HepG2 (cell line): ENCODE data around the gene NPTXR. TPM values are rescaled to one million over a fixed set of nuclear protein-coding genes. Genes with fewer than 3 reads are reported as not detected.

ENCODE experiments used
- ATAC-seq: fragments of 200-7000 bp; cut with Tn5 transposase; 3 replicates; pipeline ENCODE4 v1.9.1; 2020; ENCODE audit warnings: mild to moderate bottlenecking, moderate library complexity
- BruUV-seq: library from RNA; stranded (reverse); fragments of 400-500 nt; replicated peaks from 2 replicates; lab custom pipeline; 2021; lab: Mats Ljungman, UMichigan
- CTCF ChIA-PET: fragments of 300-600 bp; formaldehyde crosslinking; extraction: SDS; loops from one replicate; lab custom pipeline; 2021; ENCODE audit warnings: low total read pairs, inconsistent platforms, low intra/inter-chr PET ratio; lab: Yijun Ruan, JAX
- POLR2A ChIA-PET: fragments of 350-600 bp; sonication (Branson Sonifier 250); formaldehyde crosslinking; loops from one replicate; lab custom pipeline; 2020; ENCODE audit warnings: antibody characterized with exemption, inconsistent platforms; lab: Yijun Ruan, JAX
- DNase-seq: peaks from one replicate; pipeline ENCODE4 v3.0.0-alpha.2; 2015; ENCODE audit warnings: low spot score
- FAIRE-seq: peaks from 3 replicates; lab custom pipeline; 2011; peaks lifted over from hg19 to GRCh38; lab: Jason Lieb, UNC
- H2AFZ ChIP-seq: one replicate; pipeline ENCODE4 v1.6.1; 2011; ENCODE audit warnings: low read length, inconsistent platforms
- H3K27ac ChIP-seq: fragments of 300-600 bp; 3 replicates; pipeline ENCODE4 v1.8.0; 2011; ENCODE audit warnings: mixed run types, mild to moderate bottlenecking, mixed read lengths, low read length, inconsistent platforms; ENCODE audit not compliant: insufficient read depth; ENCODE audit errors: extremely low read length
- H3K27me3 ChIP-seq, 2 experiments: fragments of 200-600 bp in 1 of 2; 2 replicates in 1 of 2; 3 replicates in 1 of 2; pipeline versions ENCODE4 v1.6.0 to v1.8.0; 2011; ENCODE audit warnings: low read length in 2 of 2, mild to moderate bottlenecking in 2 of 2, moderate library complexity in 2 of 2, inconsistent platforms in 1 of 2; ENCODE audit not compliant: insufficient read depth in 2 of 2, control insufficient read depth in 1 of 2
- H3K36me3 ChIP-seq, 2 experiments: fragments of 200-600 bp in 1 of 2; replicated peaks in 1 of 2; 2 replicates in 1 of 2; 3 replicates in 1 of 2; pipeline versions ENCODE4 v1.5.1 to v1.8.0; 2011; ENCODE audit warnings: low read length in 2 of 2, inconsistent platforms in 1 of 2; ENCODE audit not compliant: insufficient read depth in 2 of 2, control insufficient read depth in 1 of 2
- H3K4me1 ChIP-seq: 2 replicates; pipeline ENCODE4 v1.5.1; 2012; ENCODE audit warnings: low read length, inconsistent platforms; ENCODE audit not compliant: insufficient read depth
- H3K4me2 ChIP-seq: 2 replicates; pipeline ENCODE4 v1.6.0; 2011; ENCODE audit warnings: low read depth, low read length, inconsistent platforms
- H3K4me3 ChIP-seq, 3 experiments: fragments of 200-600 bp in 1 of 3; sonication (generic), shearing (Covaris generic) in 1 of 3; replicated peaks in 1 of 3; 2 replicates each; pipeline ENCODE4 v1.5.1; 2011 to 2016; ENCODE audit warnings: low read length in 3 of 3, inconsistent platforms in 2 of 3, low read depth in 2 of 3, mild to moderate bottlenecking in 2 of 3, control low read depth in 1 of 3, mixed read lengths in 1 of 3; ENCODE audit not compliant: insufficient read depth in 1 of 3
- H3K79me2 ChIP-seq: one replicate; pipeline ENCODE4 v1.6.1; 2011; ENCODE audit warnings: low read length, inconsistent platforms; ENCODE audit not compliant: insufficient read depth
- H3K9ac ChIP-seq: 2 replicates; pipeline ENCODE4 v1.6.0; 2011; ENCODE audit warnings: mild to moderate bottlenecking, low read depth, low read length, inconsistent platforms; ENCODE audit not compliant: insufficient read depth
- H3K9me3 ChIP-seq: 2 replicates; pipeline ENCODE4 v1.5.1; 2012; ENCODE audit warnings: mild to moderate bottlenecking, low read length
- H4K20me1 ChIP-seq: 2 replicates; pipeline ENCODE4 v1.6.0; 2011; ENCODE audit warnings: inconsistent platforms, mild to moderate bottlenecking, low read length, moderate library complexity; ENCODE audit not compliant: insufficient read depth
- ARNTL ChIP-seq: sonication (generic); formaldehyde crosslinking; IDR thresholded peaks from 2 replicates; pipeline ENCODE4 v1.4.0; 2020; ENCODE audit warnings: mild to moderate bottlenecking, missing genetic modification reagents
- CHD2 ChIP-seq: IDR thresholded peaks from 2 replicates; pipeline ENCODE4 v1.6.1; 2011; ENCODE audit warnings: low read depth, low read length, improper control_type of control experiment
- MAFF ChIP-seq: IDR thresholded peaks from 2 replicates; pipeline ENCODE4 v1.6.1; 2011; ENCODE audit warnings: low read depth, low read length, improper control_type of control experiment
- MAFK ChIP-seq, 2 experiments: IDR thresholded peaks in 1 of 2; conservative IDR thresholded peaks in 1 of 2; 2 replicates each; pipeline ENCODE4 v1.6.1; 2011; ENCODE audit warnings: improper control_type of control experiment in 2 of 2, low read length in 2 of 2
- PLSCR1 ChIP-seq: sonication (generic); formaldehyde crosslinking; IDR thresholded peaks from 2 replicates; pipeline ENCODE4 v1.5.0; 2020; ENCODE audit warnings: missing genetic modification reagents, mild to moderate bottlenecking, borderline replicate concordance
- RBM39 ChIP-seq: fragments of 200-400 bp; formaldehyde crosslinking; IDR thresholded peaks from one replicate; pipeline ENCODE4 v1.6.1; 2018; ENCODE audit warnings: antibody characterized with exemption, mild to moderate bottlenecking, low read depth, low read length; ENCODE audit not compliant: poor library complexity, severe bottlenecking
- ZFP91 ChIP-seq: sonication (generic); formaldehyde crosslinking; IDR thresholded peaks from 2 replicates; pipeline ENCODE4 v1.9.0; 2022; ENCODE audit warnings: missing genetic modification reagents, mild to moderate bottlenecking, borderline replicate concordance
- ZKSCAN1 ChIP-seq: fragments of 150-350 bp; IDR thresholded peaks from 2 replicates; pipeline ENCODE4 v1.6.1; 2014; ENCODE audit warnings: low read length
- ZNF12 ChIP-seq: sonication (generic); formaldehyde crosslinking; IDR thresholded peaks from 2 replicates; pipeline ENCODE4 v1.5.0; 2020; ENCODE audit warnings: missing genetic modification reagents
- ZNF784 ChIP-seq: sonication (generic); formaldehyde crosslinking; IDR thresholded peaks from 2 replicates; pipeline ENCODE4 v1.5.1; 2020; ENCODE audit warnings: missing genetic modification reagents, mild to moderate bottlenecking, borderline replicate concordance
- WGBS: methylation state at CpG from one replicate; pipeline ENCODE4 v1.1.6; 2017; ENCODE audit warnings: low lambda C conversion rate; 5-methylcytosine and 5-hydroxymethylcytosine counted together
- in situ Hi-C: cut with HindIII; loops from 2 replicates; pipeline ENCODE4 v1.10.0; 2017; ENCODE audit warnings: low pct_unique_long_range_greater_than_20kb; ENCODE audit not compliant: extremely low pct_ligation_motif_present
- intact Hi-C: fragments of 100-400 bp; cut with micrococcal nuclease; formaldehyde crosslinking; loops from one replicate; pipeline ENCODE4 v1.10.0; 2022; ENCODE audit not compliant: unreplicated experiment
- polyA plus RNA-seq, 8 experiments: library from polyadenylated mRNA; depleted of rRNA in 3 of 8; stranded (reverse) in 7 of 8; unstranded in 1 of 8; fragments of >200 nt; fragmentation: Illumina TruSeq in 4 of 8; extraction: Trizol in 4 of 8; gene quantifications; 2 replicates each; pipeline versions ENCODE4 v1.2.1 to v1.2.3, GENCODE V29; 2011 to 2016; ENCODE audit warnings: low read depth in 4 of 8, missing spikeins in 1 of 8, mixed read lengths in 1 of 8; ENCODE audit not compliant: insufficient read depth in 1 of 8
- total RNA-seq, 5 experiments: library from RNA; depleted of rRNA; stranded (reverse); fragments of >200 nt; fragmentation: Illumina TruSeq; extraction: Trizol; gene quantifications; 2 replicates each; pipeline ENCODE4 v1.2.3, GENCODE V29; 2016; ENCODE audit warnings: low read depth in 1 of 5

The NPTXR gene
- total and polyA plus RNA-seq, 2 of the 13 experiments (the other 11 are each of a cell fraction or from before 2014, with no cell fraction given): 2.6 to 4.8 TPM

GRCh38 chr22:38869663-38870062 is 25.8 kb upstream of the NPTXR start:
- CTCF ChIA-PET: interaction anchor here (1.1 to 2.2 kb wide), 7 partner anchors 101 to 253 kb away, joined by 3 to 23 read pairs (median 6); partner anchors contain the start of gene APOBEC3B
- TF ChIP-seq MAFK (conservative IDR thresholded peaks at IDR 0.05 in 1 of 2, IDR thresholded peaks at IDR 0.05 in 1 of 2; ENCODE audit: low read length in 2 of 2) (peak; percentile 58 to 85), MAFF (peak; percentile 66), RBM39 (no peak), ZNF784 (CRISPR knock-in tag) (no peak)
- in situ Hi-C loops: loop anchor here (5.0 to 10.0 kb wide), 2 partner anchors 133 to 255 kb away; no protein-coding TSS in a partner anchor
- Histone ChIP-seq H3K4me1 (peaks cover 20% of the 10 kb centered on the region), H3K79me2 (no peaks in the 10 kb centered on the region), H3K27me3 (peaks cover 2 to 21% of the 10 kb centered on the region in 2 experiments; a peak in 4 of 5 replicates), H3K4me3 (no peak overlapping the region), H3K36me3 (no peaks in the 10 kb centered on the region; a peak in 1 of 5 replicates), H3K9ac (no peak overlapping the region), H2AFZ (no peak overlapping the region), H4K20me1 (peaks cover 3% of the 10 kb centered on the region; the same call in 1 of the 2 replicates), H3K27ac (no peak overlapping the region), H3K4me2 (no peak overlapping the region), H3K9me3 (no peaks in the 10 kb centered on the region)
- intact Hi-C loops: loop anchor here (2.0 kb wide), 1 partner anchor 55 kb away; no protein-coding TSS in a partner anchor
- POLR2A ChIA-PET: interaction anchor here (1.0 to 1.1 kb wide), 2 partner anchors 55 to 151 kb away, joined by 3 to 5 read pairs; partner anchors contain the start of gene APOBEC3D
- TSS peak; percentile 47 for BruUV-seq
- no peak for ATAC-seq
- no peak for FAIRE-seq
- WGBS: 89% methylated on average over 1 of the region's 3 CpGs
- no peak for DNase-seq

- ChIA-PET POLR2A (no interaction called here), CTCF (interaction anchor here (0.7 to 1.4 kb wide), 4 partner anchors 100 to 136 kb away, joined by 3 to 13 read pairs (median 4); no protein-coding TSS in a partner anchor)
- H3K4me3 ChIP-seq: no peak overlapping the region
- peaks cover under 1 to 15% of the 10 kb centered on the region in 2 experiments; a peak in 4 of 5 replicates for H3K27me3 ChIP-seq
- peaks cover 3% of the 10 kb centered on the region; the same call in 1 of the 2 replicates for H4K20me1 ChIP-seq
- WGBS: 54% methylated on average over 2 of the region's 8 CpGs
- BruUV-seq: no TSS peak
- peak; percentile 77 for ATAC-seq
- intact Hi-C loops (no loop called here), in situ Hi-C loops (no loop called here)
- peak; percentile 64 for DNase-seq
- no peak overlapping the region for H2AFZ ChIP-seq
- H3K27ac ChIP-seq: no peak overlapping the region
- FAIRE-seq: peak; percentile 75
- H3K4me1 ChIP-seq: peaks cover 20% of the 10 kb centered on the region
- H3K9ac ChIP-seq: no peak overlapping the region
- H3K36me3 ChIP-seq: no peaks in the 10 kb centered on the region; a peak in 1 of 5 replicates
- H3K9me3 ChIP-seq: no peaks in the 10 kb centered on the region
- no peak overlapping the region for H3K4me2 ChIP-seq
- H3K79me2 ChIP-seq: no peaks in the 10 kb centered on the region
- TF ChIP-seq PLSCR1: no peak
- 0 out of 2 replicates have a peak, but pooled peaks have one; percentile 38 for TF ChIP-seq ZFP91 (CRISPR knock-in tag)
- TF ChIP-seq ZKSCAN1: no peak
- TF ChIP-seq CHD2: no peak
- TF ChIP-seq ARNTL (CRISPR knock-in tag): no peak
- TF ChIP-seq ZNF12 (CRISPR knock-in tag): no peak
Measured at GRCh38 chr22:38868886-38869381, 25.1 kb upstream of the NPTXR start.
